WTC11 (cell line): ENCODE measurements around the gene PPM1L. TPM values are rescaled to one million over a fixed set of nuclear protein-coding genes. Genes with fewer than 3 reads are reported as not detected.

ENCODE experiments used
- ATAC-seq: fragments of 200-7000 bp; cut with Tn5 transposase; 2 replicates; pipeline ENCODE4 v1.10.0; 2021; ENCODE audit warnings: mild to moderate bottlenecking, moderate library complexity
- CTCF ChIA-PET: fragments of 300-600 bp; sonication (Branson Sonifier 250); formaldehyde crosslinking; loops from one replicate; lab custom pipeline; 2021; ENCODE audit warnings: antibody characterized with exemption; lab: Charles Lee
- POLR2A ChIA-PET: fragments of 350-600 bp; sonication (Branson Sonifier 250); formaldehyde crosslinking; loops from one replicate; lab custom pipeline; 2021; ENCODE audit warnings: antibody characterized with exemption; lab: Charles Lee
- DNase-seq: peaks from one replicate; pipeline ENCODE4 v3.0.0; 2021; ENCODE audit warnings: low spot score
- H3K27ac Mint-ChIP-seq: 2 replicates; pipeline ENCODE4 v1.8.0; 2021; ENCODE audit warnings: mixed read lengths
- H3K27me3 Mint-ChIP-seq: 2 replicates; pipeline ENCODE4 v1.8.0; 2021; ENCODE audit warnings: low read depth, mild to moderate bottlenecking, moderate library complexity, mixed read lengths
- H3K36me3 Mint-ChIP-seq: 2 replicates; pipeline ENCODE4 v1.8.0; 2021; ENCODE audit warnings: mixed read lengths
- H3K4me1 Mint-ChIP-seq: 2 replicates; pipeline ENCODE4 v1.8.0; 2022; ENCODE audit warnings: mixed read lengths
- H3K4me3 Mint-ChIP-seq: 2 replicates; pipeline ENCODE4 v1.8.0; 2021; ENCODE audit warnings: mild to moderate bottlenecking, moderate library complexity, mixed read lengths
- H3K9me3 Mint-ChIP-seq: 2 replicates; pipeline ENCODE4 v1.8.0; 2021; ENCODE audit warnings: mixed read lengths
- CBFB ChIP-seq: sonication (generic); formaldehyde crosslinking; IDR thresholded peaks from 2 replicates; pipeline ENCODE4 v1.8.1; 2022; ENCODE audit warnings: mild to moderate bottlenecking, low read depth, missing genetic modification reagents
- E2F1 ChIP-seq: sonication (generic); formaldehyde crosslinking; IDR thresholded peaks from 2 replicates; pipeline ENCODE4 v1.8.0; 2022; ENCODE audit warnings: mild to moderate bottlenecking, missing genetic modification reagents
- ETV6 ChIP-seq: sonication (generic); formaldehyde crosslinking; IDR thresholded peaks from 2 replicates; pipeline ENCODE4 v1.8.1; 2022; ENCODE audit warnings: mild to moderate bottlenecking, missing genetic modification reagents
- HMGA2 ChIP-seq: fragments of 250-450 bp; sonication (Bioruptor Pico); IDR thresholded peaks from 2 replicates; pipeline ENCODE4 v1.4.0; 2021; ENCODE audit warnings: mild to moderate bottlenecking, moderate library complexity
- HMGXB4 ChIP-seq: sonication (generic); formaldehyde crosslinking; IDR thresholded peaks from 2 replicates; pipeline ENCODE4 v1.8.1; 2023; ENCODE audit warnings: mild to moderate bottlenecking, moderate library complexity, missing genetic modification reagents
- JUN ChIP-seq: sonication (generic); formaldehyde crosslinking; IDR thresholded peaks from 2 replicates; pipeline ENCODE4 v1.8.0; 2023; ENCODE audit warnings: mild to moderate bottlenecking, missing genetic modification reagents
- ZNF138 ChIP-seq: sonication (generic); formaldehyde crosslinking; conservative IDR thresholded peaks from 2 replicates; pipeline ENCODE4 v1.8.1; 2022; ENCODE audit warnings: mild to moderate bottlenecking, moderate library complexity, missing genetic modification reagents
- ZNF219 ChIP-seq: sonication (generic); formaldehyde crosslinking; IDR thresholded peaks from 2 replicates; pipeline ENCODE4 v1.8.0; 2023; ENCODE audit warnings: missing genetic modification reagents, mild to moderate bottlenecking, borderline replicate concordance
- ZNF396 ChIP-seq: fragments of 250-450 bp; sonication (Bioruptor Pico); IDR thresholded peaks from 2 replicates; pipeline ENCODE4 v1.8.0; 2021; ENCODE audit warnings: mild to moderate bottlenecking, moderate library complexity, borderline replicate concordance
- ZNF512 ChIP-seq: sonication (generic); formaldehyde crosslinking; IDR thresholded peaks from 2 replicates; pipeline ENCODE4 v1.8.1; 2022; ENCODE audit warnings: missing genetic modification reagents, borderline replicate concordance
- ZNF671 ChIP-seq: fragments of 250-450 bp; sonication (Bioruptor Pico); IDR thresholded peaks from 2 replicates; pipeline ENCODE4 v1.8.0; 2021; ENCODE audit warnings: mild to moderate bottlenecking
- ZSCAN18 ChIP-seq: fragments of 250-450 bp; sonication (Bioruptor Pico); IDR thresholded peaks from 2 replicates; pipeline ENCODE4 v2.1.2; 2022; ENCODE audit warnings: mild to moderate bottlenecking, moderate library complexity
- total RNA-seq: library from RNA; stranded (reverse); gene quantifications from 3 replicates; pipeline ENCODE4 v1.2.3, GENCODE V29; 2021
- TF ChIP-seq, protein P1 (sequence below): fragments of 250-450 bp; sonication (Bioruptor Pico); conservative IDR thresholded peaks from 2 replicates; pipeline ENCODE4 v1.9.0; 2021; ENCODE audit warnings: mild to moderate bottlenecking

Gene PPM1L
- total RNA-seq, 1 experiment from 2014 or later, result 18.1 TPM

DNA sequence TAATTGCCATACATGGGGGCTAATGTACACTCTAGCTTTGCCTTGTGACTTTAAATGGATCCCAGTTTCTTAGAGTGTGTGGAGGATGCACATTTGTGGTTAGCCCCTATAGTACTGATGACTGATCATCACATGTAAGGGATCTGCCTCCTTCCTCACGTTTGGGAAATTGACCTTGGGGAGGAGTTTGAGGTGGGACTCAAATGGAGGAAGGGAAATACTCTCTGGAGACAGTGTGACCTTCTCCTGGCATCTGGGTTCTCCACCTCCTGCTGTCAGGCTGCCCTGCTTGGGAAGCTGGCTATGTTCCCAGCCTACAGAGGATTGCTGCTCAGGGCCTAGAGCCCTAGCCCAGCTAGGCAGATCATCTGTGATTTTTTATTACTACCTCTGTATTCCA lies 48.7 kb downstream of the PPM1L start:
- no peaks in the 10 kb centered on the region for H3K9me3 Mint-ChIP-seq
- no peaks in the 10 kb centered on the region for H3K36me3 Mint-ChIP-seq
- no peak overlapping the region for H3K27ac Mint-ChIP-seq
- TF ChIP-seq ETV6 (no peak), ZNF138 (no peak), CBFB (no peak), HMGXB4 (no peak)
- H3K27me3 Mint-ChIP-seq, result no peaks in the 10 kb centered on the region; the same call in 1 of the 2 replicates
- POLR2A ChIA-PET, result interaction anchor here (0.9 kb wide), 1 partner anchor 13 kb away, joined by 3 read pairs; no protein-coding TSS in a partner anchor
- H3K4me1 Mint-ChIP-seq, result peaks cover 27% of the 10 kb centered on the region
- CTCF ChIA-PET, result no interaction called here
- DNase-seq, result no peak
- H3K4me3 Mint-ChIP-seq, result no peak overlapping the region
- ATAC-seq, result peak; percentile 72; the same call in 1 of the 2 replicates

GRCh38 chr3:160806094-160806493 lies 50.1 kb downstream of the PPM1L start:
- no peaks in the 10 kb centered on the region for H3K9me3 Mint-ChIP-seq
- H3K27me3 Mint-ChIP-seq, result no peaks in the 10 kb centered on the region; the same call in 1 of the 2 replicates
- ChIA-PET POLR2A (no interaction called here), CTCF (no interaction called here)
- no peak overlapping the region for H3K27ac Mint-ChIP-seq
- no peaks in the 10 kb centered on the region for H3K36me3 Mint-ChIP-seq
- H3K4me3 Mint-ChIP-seq, result no peak overlapping the region
- TF ChIP-seq E2F1, result no peak
- no peak for TF ChIP-seq HMGA2 (CRISPR knock-in tag)
- TF ChIP-seq ZNF396 (CRISPR knock-in tag), result no peak
- TF ChIP-seq ZNF219 (CRISPR knock-in tag), result no peak
- TF ChIP-seq, protein P1, sequence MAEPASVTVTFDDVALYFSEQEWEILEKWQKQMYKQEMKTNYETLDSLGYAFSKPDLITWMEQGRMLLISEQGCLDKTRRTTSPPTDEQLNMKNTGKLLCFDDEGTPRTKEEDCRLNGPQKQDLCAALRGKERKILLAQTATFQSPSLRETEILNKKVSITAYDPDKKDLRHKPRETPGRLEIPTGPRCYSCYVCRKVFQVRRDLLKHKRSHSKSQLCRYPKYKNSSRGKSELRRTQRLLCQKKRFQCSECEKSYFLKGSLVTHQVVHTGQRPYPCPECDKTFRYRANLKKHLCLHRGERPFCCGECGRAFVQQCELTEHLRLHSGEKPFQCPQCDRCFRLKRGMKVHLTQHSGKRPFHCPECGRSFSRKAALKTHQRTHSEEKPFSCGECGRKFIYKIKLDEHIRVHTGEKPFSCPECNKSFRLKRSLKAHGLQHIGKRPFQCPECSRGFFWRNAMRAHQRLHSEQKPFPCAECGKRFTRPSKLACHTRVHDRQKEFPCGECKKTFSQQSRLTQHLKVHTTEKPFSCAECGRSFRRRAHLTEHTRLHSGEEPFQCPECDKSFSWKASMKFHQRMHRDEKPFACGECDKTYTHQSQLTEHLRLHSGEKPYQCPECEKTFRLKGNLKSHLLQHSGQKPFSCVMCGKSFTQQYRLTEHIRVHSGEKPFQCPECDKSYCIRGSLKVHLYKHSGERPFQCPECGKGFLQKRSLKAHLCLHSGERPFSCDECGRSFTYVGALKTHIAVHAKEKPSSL, result no peak
- TF ChIP-seq ZSCAN18, result no peak
- no peak for TF ChIP-seq JUN (CRISPR knock-in tag)
- DNase-seq, result no peak
- H3K4me1 Mint-ChIP-seq, result peaks cover 27% of the 10 kb centered on the region
- ATAC-seq, result no peak

- ATAC-seq (no peak), DNase-seq (no peak)
- ChIA-PET POLR2A (no interaction called here), CTCF (no interaction called here)
- Mint-ChIP-seq H3K27me3 (no peaks in the 10 kb centered on the region; the same call in 1 of the 2 replicates), H3K27ac (no peak overlapping the region), H3K9me3 (no peaks in the 10 kb centered on the region), H3K4me3 (no peak overlapping the region), H3K4me1 (peaks cover 27% of the 10 kb centered on the region), H3K36me3 (no peaks in the 10 kb centered on the region)
- no peak for TF ChIP-seq ZNF671
- 0 out of 2 replicates have a peak, but pooled peaks have one; percentile 43 for TF ChIP-seq ZNF512 (CRISPR knock-in tag)
- TF ChIP-seq, all 79 proteins: peak for 1
Observed at GRCh38 chr3:160806686-160807085, 50.7 kb downstream of the PPM1L start.
